Liver (tissue), 3 donors: ENCODE results near the gene ZBTB11.

ENCODE experiments used
- RAD21 ChIP-seq, 2 donors: IDR thresholded peaks; 2 replicates each; pipeline ENCODE4 v1.6.1; 2016; ENCODE audit warnings: antibody characterized with exemption in 2 of 2, mild to moderate bottlenecking in 2 of 2
- RXRA ChIP-seq, 2 donors: IDR thresholded peaks; 2 replicates each; pipeline ENCODE4 v1.6.1; 2017 to 2018; ENCODE audit warnings: antibody characterized with exemption in 2 of 2, mild to moderate bottlenecking in 1 of 2
- SP1 ChIP-seq: IDR thresholded peaks from 2 replicates; pipeline ENCODE4 v1.6.1; 2018; ENCODE audit warnings: antibody characterized with exemption, mild to moderate bottlenecking
- TAF1 ChIP-seq: conservative IDR thresholded peaks from 2 replicates; pipeline ENCODE4 v1.6.1; 2016; ENCODE audit warnings: antibody characterized with exemption, mild to moderate bottlenecking
- YY1 ChIP-seq: IDR thresholded peaks from 2 replicates; pipeline ENCODE4 v1.6.1; 2016; ENCODE audit warnings: antibody characterized with exemption, mild to moderate bottlenecking
- TF ChIP-seq, protein P1 (sequence below): fragments of 150-350 bp; IDR thresholded peaks from 2 replicates; pipeline ENCODE4 v1.5.1; 2017; ENCODE audit warnings: improper control_type of control experiment, low read depth, low read length; ENCODE audit not compliant: missing input control
- TF ChIP-seq, protein P2 (sequence below): IDR thresholded peaks from 2 replicates; pipeline ENCODE4 v1.6.1; 2016; ENCODE audit warnings: antibody characterized with exemption
- TF ChIP-seq, protein P3 (sequence below): IDR thresholded peaks from 2 replicates; pipeline ENCODE4 v1.6.1; 2016; ENCODE audit warnings: antibody characterized with exemption, mild to moderate bottlenecking
- TF ChIP-seq, protein P4 (sequence below): IDR thresholded peaks from 2 replicates; pipeline ENCODE4 v1.6.1; 2016; ENCODE audit warnings: antibody characterized with exemption
- TF ChIP-seq, protein P5 (sequence below): IDR thresholded peaks from 2 replicates; pipeline ENCODE4 v1.6.1; 2016; ENCODE audit warnings: antibody characterized with exemption
- donor health status: healthy.
- donor health status: healthy.

DNA sequence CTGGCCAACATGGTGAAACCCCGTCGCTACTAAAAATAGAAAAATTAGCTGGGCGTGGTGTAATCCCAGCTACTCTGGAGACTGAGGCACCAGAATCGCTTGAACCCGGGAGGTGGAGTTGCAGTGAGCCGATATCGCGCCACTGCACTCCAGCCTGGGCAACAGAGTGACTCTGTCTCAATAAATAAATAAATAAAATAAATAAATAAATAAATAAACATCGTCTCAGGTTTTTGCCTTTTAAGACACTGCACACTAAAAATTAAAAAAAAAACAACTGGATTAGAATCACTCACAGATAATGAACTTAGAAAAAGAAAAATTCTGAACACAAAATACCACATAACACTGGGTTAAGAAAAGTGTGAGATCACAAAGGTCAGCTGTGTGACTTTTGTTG, 2.4 kb downstream of the ZBTB11 start:
- TF ChIP-seq, protein P1, sequence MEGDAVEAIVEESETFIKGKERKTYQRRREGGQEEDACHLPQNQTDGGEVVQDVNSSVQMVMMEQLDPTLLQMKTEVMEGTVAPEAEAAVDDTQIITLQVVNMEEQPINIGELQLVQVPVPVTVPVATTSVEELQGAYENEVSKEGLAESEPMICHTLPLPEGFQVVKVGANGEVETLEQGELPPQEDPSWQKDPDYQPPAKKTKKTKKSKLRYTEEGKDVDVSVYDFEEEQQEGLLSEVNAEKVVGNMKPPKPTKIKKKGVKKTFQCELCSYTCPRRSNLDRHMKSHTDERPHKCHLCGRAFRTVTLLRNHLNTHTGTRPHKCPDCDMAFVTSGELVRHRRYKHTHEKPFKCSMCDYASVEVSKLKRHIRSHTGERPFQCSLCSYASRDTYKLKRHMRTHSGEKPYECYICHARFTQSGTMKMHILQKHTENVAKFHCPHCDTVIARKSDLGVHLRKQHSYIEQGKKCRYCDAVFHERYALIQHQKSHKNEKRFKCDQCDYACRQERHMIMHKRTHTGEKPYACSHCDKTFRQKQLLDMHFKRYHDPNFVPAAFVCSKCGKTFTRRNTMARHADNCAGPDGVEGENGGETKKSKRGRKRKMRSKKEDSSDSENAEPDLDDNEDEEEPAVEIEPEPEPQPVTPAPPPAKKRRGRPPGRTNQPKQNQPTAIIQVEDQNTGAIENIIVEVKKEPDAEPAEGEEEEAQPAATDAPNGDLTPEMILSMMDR: no peak
- TF ChIP-seq, protein P2, sequence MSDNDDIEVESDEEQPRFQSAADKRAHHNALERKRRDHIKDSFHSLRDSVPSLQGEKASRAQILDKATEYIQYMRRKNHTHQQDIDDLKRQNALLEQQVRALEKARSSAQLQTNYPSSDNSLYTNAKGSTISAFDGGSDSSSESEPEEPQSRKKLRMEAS: no peak
- TF ChIP-seq, protein P3, sequence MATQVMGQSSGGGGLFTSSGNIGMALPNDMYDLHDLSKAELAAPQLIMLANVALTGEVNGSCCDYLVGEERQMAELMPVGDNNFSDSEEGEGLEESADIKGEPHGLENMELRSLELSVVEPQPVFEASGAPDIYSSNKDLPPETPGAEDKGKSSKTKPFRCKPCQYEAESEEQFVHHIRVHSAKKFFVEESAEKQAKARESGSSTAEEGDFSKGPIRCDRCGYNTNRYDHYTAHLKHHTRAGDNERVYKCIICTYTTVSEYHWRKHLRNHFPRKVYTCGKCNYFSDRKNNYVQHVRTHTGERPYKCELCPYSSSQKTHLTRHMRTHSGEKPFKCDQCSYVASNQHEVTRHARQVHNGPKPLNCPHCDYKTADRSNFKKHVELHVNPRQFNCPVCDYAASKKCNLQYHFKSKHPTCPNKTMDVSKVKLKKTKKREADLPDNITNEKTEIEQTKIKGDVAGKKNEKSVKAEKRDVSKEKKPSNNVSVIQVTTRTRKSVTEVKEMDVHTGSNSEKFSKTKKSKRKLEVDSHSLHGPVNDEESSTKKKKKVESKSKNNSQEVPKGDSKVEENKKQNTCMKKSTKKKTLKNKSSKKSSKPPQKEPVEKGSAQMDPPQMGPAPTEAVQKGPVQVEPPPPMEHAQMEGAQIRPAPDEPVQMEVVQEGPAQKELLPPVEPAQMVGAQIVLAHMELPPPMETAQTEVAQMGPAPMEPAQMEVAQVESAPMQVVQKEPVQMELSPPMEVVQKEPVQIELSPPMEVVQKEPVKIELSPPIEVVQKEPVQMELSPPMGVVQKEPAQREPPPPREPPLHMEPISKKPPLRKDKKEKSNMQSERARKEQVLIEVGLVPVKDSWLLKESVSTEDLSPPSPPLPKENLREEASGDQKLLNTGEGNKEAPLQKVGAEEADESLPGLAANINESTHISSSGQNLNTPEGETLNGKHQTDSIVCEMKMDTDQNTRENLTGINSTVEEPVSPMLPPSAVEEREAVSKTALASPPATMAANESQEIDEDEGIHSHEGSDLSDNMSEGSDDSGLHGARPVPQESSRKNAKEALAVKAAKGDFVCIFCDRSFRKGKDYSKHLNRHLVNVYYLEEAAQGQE: no peak
- TF ChIP-seq, protein P4, sequence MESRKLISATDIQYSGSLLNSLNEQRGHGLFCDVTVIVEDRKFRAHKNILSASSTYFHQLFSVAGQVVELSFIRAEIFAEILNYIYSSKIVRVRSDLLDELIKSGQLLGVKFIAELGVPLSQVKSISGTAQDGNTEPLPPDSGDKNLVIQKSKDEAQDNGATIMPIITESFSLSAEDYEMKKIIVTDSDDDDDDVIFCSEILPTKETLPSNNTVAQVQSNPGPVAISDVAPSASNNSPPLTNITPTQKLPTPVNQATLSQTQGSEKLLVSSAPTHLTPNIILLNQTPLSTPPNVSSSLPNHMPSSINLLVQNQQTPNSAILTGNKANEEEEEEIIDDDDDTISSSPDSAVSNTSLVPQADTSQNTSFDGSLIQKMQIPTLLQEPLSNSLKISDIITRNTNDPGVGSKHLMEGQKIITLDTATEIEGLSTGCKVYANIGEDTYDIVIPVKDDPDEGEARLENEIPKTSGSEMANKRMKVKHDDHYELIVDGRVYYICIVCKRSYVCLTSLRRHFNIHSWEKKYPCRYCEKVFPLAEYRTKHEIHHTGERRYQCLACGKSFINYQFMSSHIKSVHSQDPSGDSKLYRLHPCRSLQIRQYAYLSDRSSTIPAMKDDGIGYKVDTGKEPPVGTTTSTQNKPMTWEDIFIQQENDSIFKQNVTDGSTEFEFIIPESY: no peak
- TF ChIP-seq, protein P5, sequence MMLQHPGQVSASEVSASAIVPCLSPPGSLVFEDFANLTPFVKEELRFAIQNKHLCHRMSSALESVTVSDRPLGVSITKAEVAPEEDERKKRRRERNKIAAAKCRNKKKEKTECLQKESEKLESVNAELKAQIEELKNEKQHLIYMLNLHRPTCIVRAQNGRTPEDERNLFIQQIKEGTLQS: no peak
- TF ChIP-seq YY1 (no peak), SP1 (no peak), RXRA (IDR thresholded peaks at IDR 0.05) (no peak), TAF1 (no peak), RAD21 (IDR thresholded peaks at IDR 0.05) (no peak)
